ENCODE data around the gene CREBRF. TPM values are rescaled to one million over a fixed set of nuclear protein-coding genes. Genes with fewer than 3 reads are reported as not detected.

Gene CREBRF
- total and polyA plus RNA-seq, 7 donors: 0.92 to 17.1 (median 13.1) TPM

DNA sequence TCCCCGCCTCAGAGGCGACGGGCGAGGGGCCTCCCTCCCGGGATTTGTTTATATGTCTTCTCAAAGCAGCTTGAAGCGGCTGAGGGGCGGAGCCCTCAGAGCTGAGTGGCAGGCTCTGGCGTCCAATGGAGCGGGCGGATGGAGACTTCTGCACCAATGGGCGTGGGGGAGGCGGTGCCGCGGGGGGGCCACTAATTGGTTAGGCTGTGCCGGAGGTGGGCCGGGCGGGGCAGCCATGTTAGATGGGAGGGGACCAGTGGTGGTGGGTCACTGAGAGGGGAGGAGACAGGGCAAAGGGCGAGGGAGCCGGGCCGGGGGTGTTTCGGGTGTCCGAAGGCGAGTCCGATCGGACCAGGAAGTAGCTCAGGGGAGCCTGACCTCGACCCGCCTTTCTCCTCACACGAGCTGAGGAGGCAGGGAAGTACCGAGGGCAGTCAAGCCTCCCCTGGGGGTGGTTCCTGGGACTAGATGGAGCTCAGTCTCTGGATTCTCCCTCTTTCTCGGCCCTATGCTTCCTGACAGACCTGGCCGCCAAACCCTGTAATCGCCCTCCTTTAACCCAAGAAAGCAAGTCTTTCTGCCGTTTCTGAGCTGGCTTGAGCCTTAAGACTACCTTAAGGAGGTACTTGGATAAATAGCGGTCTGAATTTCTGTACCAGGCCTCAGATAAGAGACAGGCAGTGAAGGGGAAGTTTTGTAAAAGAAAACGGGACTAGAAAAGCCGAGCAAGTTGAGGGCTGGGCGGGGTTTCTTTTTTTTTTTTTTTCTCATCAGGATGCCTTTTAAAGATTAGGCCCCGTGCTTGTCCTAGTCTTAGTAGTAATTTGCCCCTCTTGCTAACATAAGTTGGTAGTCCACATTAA, 1.1 kb downstream of the CREBRF start:
- intact Hi-C loops (cut with DNase I): loop anchor here (5.0 to 10.0 kb wide), 3 partner anchors 72 to 88 kb away; partner anchors contain the start of genes ATP6V0E1 (in 2 of the 2) and BNIP1 (in 1 of the 2)
- H3K36me3 ChIP-seq (ENCODE audit: insufficient read depth in 1 of 2, low read depth in 1 of 2): no peaks in the 10 kb centered on the region
- peaks cover 29% of the 10 kb centered on the region for H3K4me1 ChIP-seq
- peak overlapping the region; percentile 100 for H3K4me3 ChIP-seq
- DNase-seq: peak; percentile 99
- ATAC-seq: peak; percentile 94 to 96 (median 95)
- H3K27ac ChIP-seq: peak overlapping the region; percentile 100
- 0 to 1% (median 0%) methylated on average over 34 to 38 of the region's 38 CpGs for WGBS, 3 donors
- TF ChIP-seq, protein P1, sequence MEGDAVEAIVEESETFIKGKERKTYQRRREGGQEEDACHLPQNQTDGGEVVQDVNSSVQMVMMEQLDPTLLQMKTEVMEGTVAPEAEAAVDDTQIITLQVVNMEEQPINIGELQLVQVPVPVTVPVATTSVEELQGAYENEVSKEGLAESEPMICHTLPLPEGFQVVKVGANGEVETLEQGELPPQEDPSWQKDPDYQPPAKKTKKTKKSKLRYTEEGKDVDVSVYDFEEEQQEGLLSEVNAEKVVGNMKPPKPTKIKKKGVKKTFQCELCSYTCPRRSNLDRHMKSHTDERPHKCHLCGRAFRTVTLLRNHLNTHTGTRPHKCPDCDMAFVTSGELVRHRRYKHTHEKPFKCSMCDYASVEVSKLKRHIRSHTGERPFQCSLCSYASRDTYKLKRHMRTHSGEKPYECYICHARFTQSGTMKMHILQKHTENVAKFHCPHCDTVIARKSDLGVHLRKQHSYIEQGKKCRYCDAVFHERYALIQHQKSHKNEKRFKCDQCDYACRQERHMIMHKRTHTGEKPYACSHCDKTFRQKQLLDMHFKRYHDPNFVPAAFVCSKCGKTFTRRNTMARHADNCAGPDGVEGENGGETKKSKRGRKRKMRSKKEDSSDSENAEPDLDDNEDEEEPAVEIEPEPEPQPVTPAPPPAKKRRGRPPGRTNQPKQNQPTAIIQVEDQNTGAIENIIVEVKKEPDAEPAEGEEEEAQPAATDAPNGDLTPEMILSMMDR (IDR thresholded peaks at IDR 0.05): no peak
- no peaks in the 10 kb centered on the region for H3K27me3 ChIP-seq (ENCODE audit: insufficient read depth in 3 of 3, low read length in 2 of 3)
- no peaks in the 10 kb centered on the region for H3K9me3 ChIP-seq

DNA sequence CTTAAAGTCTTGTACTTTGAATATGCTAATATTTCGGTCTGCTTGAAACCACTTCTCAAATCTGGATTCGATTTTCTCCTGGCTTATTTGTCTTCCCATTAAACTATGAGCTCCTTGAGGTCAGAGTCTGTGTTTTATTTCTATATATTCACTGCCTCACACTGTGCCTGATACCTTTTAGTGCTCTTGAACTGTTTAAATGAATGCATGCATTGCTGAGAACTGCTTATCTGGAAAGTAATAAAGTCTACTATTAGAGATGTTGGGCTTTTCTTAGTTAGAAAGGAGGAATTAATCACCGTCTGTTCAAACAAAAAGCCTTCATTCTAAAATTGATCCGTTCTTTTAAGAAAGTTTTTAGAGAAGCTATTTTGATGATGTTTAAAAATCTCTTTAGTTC, 6.0 kb downstream of the CREBRF start:
- H3K36me3 ChIP-seq (ENCODE audit: insufficient read depth in 1 of 2, low read depth in 1 of 2): no peaks in the 10 kb centered on the region
- no peaks in the 10 kb centered on the region for H3K27me3 ChIP-seq (ENCODE audit: insufficient read depth in 3 of 3, low read length in 2 of 3)
- TF ChIP-seq, protein P1 (IDR thresholded peaks at IDR 0.05): no peak
- no peak overlapping the region for H3K27ac ChIP-seq
- H3K4me1 ChIP-seq: peaks cover 30% of the 10 kb centered on the region
- H3K9me3 ChIP-seq: no peaks in the 10 kb centered on the region
- 84 to 89% (median 87%) methylated on average over 4 of the region's 4 CpGs for WGBS, 3 donors
- no peak for ATAC-seq
- DNase-seq: no peak
- no peak overlapping the region for H3K4me3 ChIP-seq
- intact Hi-C loops (cut with DNase I): no loop called here

DNA sequence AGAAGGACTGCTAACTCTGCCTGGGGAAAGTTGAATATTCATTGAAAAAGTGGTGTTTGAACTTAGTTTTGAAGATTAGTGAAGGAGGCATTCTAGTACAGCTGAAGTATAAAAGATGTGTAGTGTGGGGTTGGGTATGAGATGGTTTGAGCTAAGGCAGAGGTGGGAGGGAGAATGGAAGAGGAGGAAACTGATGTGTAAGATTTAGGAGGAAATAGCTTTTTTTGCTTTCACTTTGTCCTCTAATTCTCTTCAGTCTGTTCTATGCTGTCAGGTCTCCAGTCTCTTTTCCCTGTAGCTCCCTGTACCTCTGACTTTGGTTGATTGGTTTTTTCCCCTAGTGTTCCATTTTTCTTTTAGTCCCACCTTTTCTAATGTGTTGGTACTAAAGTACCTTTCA, 9.0 kb downstream of the CREBRF start:
- Histone ChIP-seq H3K4me3 (no peak overlapping the region), H3K36me3 (ENCODE audit: insufficient read depth in 1 of 2, low read depth in 1 of 2) (no peaks in the 10 kb centered on the region), H3K27me3 (ENCODE audit: insufficient read depth in 3 of 3, low read length in 2 of 3) (no peaks in the 10 kb centered on the region), H3K27ac (no peak overlapping the region), H3K4me1 (peaks cover 22% of the 10 kb centered on the region), H3K9me3 (no peaks in the 10 kb centered on the region)
- DNase-seq (no peak), ATAC-seq (no peak)
- TF ChIP-seq, protein P1 (IDR thresholded peaks at IDR 0.05): no peak
- intact Hi-C loops (cut with DNase I): no loop called here

DNA sequence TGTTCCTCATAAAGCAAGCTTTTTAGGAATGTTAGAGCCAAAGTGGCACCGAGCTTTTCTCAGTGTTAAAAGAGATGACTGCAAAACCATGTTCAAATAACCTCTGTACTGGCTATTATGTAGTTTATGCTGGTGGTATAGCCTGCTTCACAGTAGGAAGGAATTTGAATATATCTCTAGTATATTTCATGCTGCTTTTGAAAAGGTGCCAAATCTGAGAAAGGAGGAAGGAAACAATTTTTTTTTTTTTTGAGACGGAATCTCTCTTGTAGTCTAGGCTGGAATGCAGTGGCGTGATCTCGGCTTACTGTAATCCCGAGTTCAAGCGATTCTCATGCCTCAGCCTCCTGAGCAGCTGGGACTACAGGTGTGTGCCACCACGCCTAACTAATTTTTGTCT, 13.5 kb downstream of the CREBRF start:
- Histone ChIP-seq H3K4me3 (no peak overlapping the region), H3K27ac (no peak overlapping the region), H3K27me3 (ENCODE audit: insufficient read depth in 3 of 3, low read length in 2 of 3) (no peaks in the 10 kb centered on the region), H3K36me3 (ENCODE audit: insufficient read depth in 1 of 2, low read depth in 1 of 2) (no peaks in the 10 kb centered on the region), H3K9me3 (no peaks in the 10 kb centered on the region), H3K4me1 (peaks cover 11% of the 10 kb centered on the region)
- TF ChIP-seq, protein P1 (IDR thresholded peaks at IDR 0.05): no peak
- 72 to 81% (median 75%) methylated on average over 7 of the region's 7 CpGs for WGBS, 3 donors
- DNase-seq (no peak), ATAC-seq (no peak)
- intact Hi-C loops (cut with DNase I): no loop called here
